ENCODE measurements around the gene CCDC86. TPM values are rescaled to one million over a fixed set of nuclear protein-coding genes. Genes with fewer than 3 reads are reported as not detected.

Gene CCDC86
- total RNA-seq = 13.8 TPM in 2 replicates

GRCh38 chr11:60841797-60842667, at the start of gene CCDC86:
Gene CCDC86, plus strand, starts transcription at chr11:60842113. Its CDS starts 12 bp downstream, at chr11:60842125.

GRCh38 chr11:60855726-60856633, 14.1 kb downstream of the CCDC86 start, which contains the start of gene PTGDR2:
Gene PTGDR2, minus strand, starts transcription at chr11:60855950. Its CDS starts 2,228 bp downstream, at chr11:60853722.

GRCh38 chr11:60866911-60867870, 25.3 kb downstream of the CCDC86 start, which contains the start of gene ZP1:
Gene ZP1, plus strand, starts transcription at chr11:60867542. Its CDS starts 20 bp downstream, at chr11:60867562.

Other genes with a start within 250 kb of the CCDC86 start
- not detected in 2 replicates for gene MS4A8, start 142.5 kb upstream of the CCDC86 start, total RNA-seq
- not detected in 2 replicates for gene MS4A18, start 117.4 kb upstream of the CCDC86 start, total RNA-seq
- gene MS4A15, start 85.2 kb upstream of the CCDC86 start, total RNA-seq = not detected in 2 replicates
- gene MS4A10, start 56.8 kb upstream of the CCDC86 start, total RNA-seq = not detected in 2 replicates
- 0.81 and 2.6 TPM in 2 replicates for gene PTGDR2, start 13.8 kb downstream of the CCDC86 start, total RNA-seq
- gene ZP1, start 25.4 kb downstream of the CCDC86 start, total RNA-seq = 0.12 TPM in 1 of 2 replicates, not detected in the other
- gene PRPF19, start 64.5 kb downstream of the CCDC86 start, total RNA-seq = 47.1 and 47.5 TPM in 2 replicates
- 32.5 and 34.1 TPM in 2 replicates for gene TMEM109, start 72.0 kb downstream of the CCDC86 start, total RNA-seq
- gene TMEM132A, start 82.3 kb downstream of the CCDC86 start, total RNA-seq = 16.0 and 20.4 TPM in 2 replicates
- 18.9 and 27.3 TPM in 2 replicates for gene SLC15A3, start 110.1 kb downstream of the CCDC86 start, total RNA-seq
- gene CD6, start 129.6 kb downstream of the CCDC86 start, total RNA-seq = not detected in 2 replicates